H1 (cell line): ENCODE data around the gene CAMTA1. TPM values are rescaled to one million over a fixed set of nuclear protein-coding genes. Genes with fewer than 3 reads are reported as not detected.

Experiments
- BACH1 ChIP-seq: IDR thresholded peaks from 2 replicates; pipeline ENCODE4 v1.6.1; 2012; ENCODE audit warnings: low read length, improper control_type of control experiment
- CTBP2 ChIP-seq: IDR thresholded peaks from 2 replicates; pipeline ENCODE4 v1.7.0; 2011; ENCODE audit warnings: borderline replicate concordance, mild to moderate bottlenecking, moderate library complexity, mixed read lengths, low read length; ENCODE audit not compliant: insufficient read depth, insufficient read length
- HDAC2 ChIP-seq, 2 experiments: fragments of 300-600 bp in 1 of 2; sonication (generic) in 1 of 2; IDR thresholded peaks; 2 replicates each; pipeline ENCODE4 v1.6.1; 2011 to 2012; ENCODE audit warnings: low read depth in 2 of 2, low read length in 2 of 2, mild to moderate bottlenecking in 2 of 2, moderate library complexity in 2 of 2, borderline replicate concordance in 1 of 2, inconsistent platforms in 1 of 2
- POU5F1 ChIP-seq: IDR thresholded peaks from 2 replicates; pipeline ENCODE4 v1.6.1; 2011; ENCODE audit warnings: low read depth, mild to moderate bottlenecking, low read length, moderate library complexity
- polyA plus RNA-seq, 7 experiments: library from polyadenylated mRNA; depleted of rRNA in 3 of 7; stranded (reverse) in 5 of 7; unstranded in 2 of 7; fragments of >200 nt in 5 of 7; fragments of 200-250 nt in 2 of 7; gene quantifications; 1 replicate in 5 of 7; 2 replicates in 1 of 7; 4 replicates in 1 of 7; pipeline versions ENCODE4 v1.2.1 to v1.2.3, GENCODE V29; 2011 to 2013; ENCODE audit warnings: missing spikeins in 2 of 7, mixed read lengths in 2 of 7
- total RNA-seq: library from RNA; stranded (reverse); fragmentation: NEBNext Ultra II Directional; extraction: Animal tissue kit (Norgen Biotek cat#: 25700); gene quantifications from 2 replicates; pipeline ENCODE4 v1.2.1, GENCODE V29; 2021
- TF ChIP-seq, protein P1 (sequence below): IDR thresholded peaks from 2 replicates; pipeline ENCODE4 v1.6.1; 2011; ENCODE audit warnings: low read length, improper control_type of control experiment

Gene CAMTA1
- total and polyA plus RNA-seq, 2 of the 8 experiments (the other 6 are each of a cell fraction or from before 2014, with no cell fraction given), result 65.0 to 119 TPM

DNA sequence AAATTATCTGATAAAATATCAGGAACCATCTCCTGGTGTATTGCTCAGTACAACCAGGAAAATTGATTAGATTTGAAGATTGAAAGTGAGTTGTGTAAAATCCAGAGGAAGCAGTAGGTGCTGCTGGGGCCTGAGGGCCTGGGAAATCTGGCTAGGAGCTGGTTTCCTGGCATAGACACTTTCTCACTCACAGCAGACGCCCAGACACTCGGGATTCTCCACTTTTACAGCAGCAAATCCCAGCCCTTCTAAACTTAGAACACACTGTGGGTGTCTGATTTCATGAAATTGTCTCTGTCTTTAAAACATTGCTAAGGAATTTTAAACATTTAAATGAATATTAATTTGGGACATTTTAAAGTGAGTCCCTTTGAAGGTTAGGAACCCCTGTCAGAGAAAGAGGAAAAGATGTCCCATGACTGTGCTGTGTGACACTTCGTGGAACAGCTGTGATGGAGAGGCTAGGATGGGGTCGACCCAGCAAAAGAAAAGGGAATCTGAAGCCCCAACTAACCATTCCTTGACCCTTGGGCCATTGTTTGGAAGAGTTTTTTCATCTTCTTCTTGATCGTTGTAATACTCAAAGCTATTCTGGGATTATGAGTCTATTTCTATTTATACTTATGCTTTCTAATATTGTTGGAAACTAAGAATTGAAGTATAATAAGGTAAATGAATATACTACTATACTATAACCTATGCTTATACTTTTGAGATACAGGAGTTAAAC, 936.9 kb downstream of the CAMTA1 start (continued):
- TF ChIP-seq, protein P1, sequence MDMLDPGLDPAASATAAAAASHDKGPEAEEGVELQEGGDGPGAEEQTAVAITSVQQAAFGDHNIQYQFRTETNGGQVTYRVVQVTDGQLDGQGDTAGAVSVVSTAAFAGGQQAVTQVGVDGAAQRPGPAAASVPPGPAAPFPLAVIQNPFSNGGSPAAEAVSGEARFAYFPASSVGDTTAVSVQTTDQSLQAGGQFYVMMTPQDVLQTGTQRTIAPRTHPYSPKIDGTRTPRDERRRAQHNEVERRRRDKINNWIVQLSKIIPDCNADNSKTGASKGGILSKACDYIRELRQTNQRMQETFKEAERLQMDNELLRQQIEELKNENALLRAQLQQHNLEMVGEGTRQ, result no peak
- no peak for TF ChIP-seq POU5F1
- no peak for TF ChIP-seq HDAC2 (IDR thresholded peaks at IDR 0.05; ENCODE audit: borderline replicate concordance in 1 of 2, low read depth in 2 of 2, low read length in 2 of 2)
- TF ChIP-seq BACH1, result no peak
- TF ChIP-seq CTBP2, result no peak
